WTC11 (cell line): ENCODE results near the gene APOL3. TPM values are rescaled to one million over a fixed set of nuclear protein-coding genes. Genes with fewer than 3 reads are reported as not detected.

ENCODE experiments used
- ARID4B ChIP-seq: sonication (generic); formaldehyde crosslinking; IDR thresholded peaks from 2 replicates; pipeline ENCODE4 v1.8.0; 2023; ENCODE audit warnings: missing genetic modification reagents, mild to moderate bottlenecking, borderline replicate concordance
- ATF2 ChIP-seq: sonication (generic); formaldehyde crosslinking; IDR thresholded peaks from 2 replicates; pipeline ENCODE4 v1.8.1; 2022; ENCODE audit warnings: low read depth, missing genetic modification reagents, borderline replicate concordance
- ATF6 ChIP-seq: sonication (generic); formaldehyde crosslinking; IDR thresholded peaks from 2 replicates; pipeline ENCODE4 v1.8.1; 2023; ENCODE audit warnings: mild to moderate bottlenecking, missing genetic modification reagents
- CDX4 ChIP-seq: fragments of 250-450 bp; sonication (Bioruptor Pico); IDR thresholded peaks from 2 replicates; pipeline ENCODE4 v1.9.0; 2021; ENCODE audit warnings: moderate library complexity, mild to moderate bottlenecking, inconsistent platforms, borderline replicate concordance
- CREB1 ChIP-seq: sonication (generic); formaldehyde crosslinking; IDR thresholded peaks from 2 replicates; pipeline ENCODE4 v1.8.0; 2023; ENCODE audit warnings: mild to moderate bottlenecking, missing genetic modification reagents
- ELF4 ChIP-seq: sonication (generic); formaldehyde crosslinking; IDR thresholded peaks from 2 replicates; pipeline ENCODE4 v1.8.1; 2022; ENCODE audit warnings: low read depth, mild to moderate bottlenecking, moderate library complexity, missing genetic modification reagents
- EMX1 ChIP-seq: fragments of 250-450 bp; sonication (Bioruptor Pico); IDR thresholded peaks from 2 replicates; pipeline ENCODE4 v1.8.0; 2021; ENCODE audit warnings: mild to moderate bottlenecking
- ERG ChIP-seq: fragments of 250-450 bp; sonication (Bioruptor Pico); IDR thresholded peaks from 2 replicates; pipeline ENCODE4 v1.8.0; 2021; ENCODE audit warnings: mild to moderate bottlenecking
- ETV6 ChIP-seq: sonication (generic); formaldehyde crosslinking; IDR thresholded peaks from 2 replicates; pipeline ENCODE4 v1.8.1; 2022; ENCODE audit warnings: mild to moderate bottlenecking, missing genetic modification reagents
- IRF2 ChIP-seq: sonication (generic); formaldehyde crosslinking; IDR thresholded peaks from 2 replicates; pipeline ENCODE4 v1.8.0; 2022; ENCODE audit warnings: low read depth, missing genetic modification reagents, borderline replicate concordance
- MYBL2 ChIP-seq: sonication (generic); formaldehyde crosslinking; IDR thresholded peaks from 2 replicates; pipeline ENCODE4 v1.8.1; 2023; ENCODE audit warnings: mild to moderate bottlenecking, moderate library complexity, missing genetic modification reagents
- NFE2L1 ChIP-seq: sonication (generic); formaldehyde crosslinking; IDR thresholded peaks from 2 replicates; pipeline ENCODE4 v1.8.1; 2023; ENCODE audit warnings: missing genetic modification reagents
- NFYB ChIP-seq: sonication (generic); formaldehyde crosslinking; conservative IDR thresholded peaks from 2 replicates; pipeline ENCODE4 v1.8.0; 2022; ENCODE audit warnings: low read depth, missing genetic modification reagents
- PRRX2 ChIP-seq: fragments of 250-450 bp; sonication (Bioruptor Pico); IDR thresholded peaks from 2 replicates; pipeline ENCODE4 v1.8.0; 2021; ENCODE audit warnings: mild to moderate bottlenecking
- RELA ChIP-seq: sonication (generic); formaldehyde crosslinking; IDR thresholded peaks from 2 replicates; pipeline ENCODE4 v1.8.1; 2022; ENCODE audit warnings: missing genetic modification reagents, mild to moderate bottlenecking, borderline replicate concordance
- RORB ChIP-seq: fragments of 250-450 bp; sonication (Bioruptor Pico); IDR thresholded peaks from 2 replicates; pipeline ENCODE4 v1.9.0; 2021; ENCODE audit warnings: mild to moderate bottlenecking
- SMAD3 ChIP-seq: sonication (generic); formaldehyde crosslinking; IDR thresholded peaks from 2 replicates; pipeline ENCODE4 v1.8.0; 2022; ENCODE audit warnings: missing genetic modification reagents, mild to moderate bottlenecking, borderline replicate concordance
- SMAD4 ChIP-seq: sonication (generic); formaldehyde crosslinking; IDR thresholded peaks from 2 replicates; pipeline ENCODE4 v1.8.0; 2022; ENCODE audit warnings: mild to moderate bottlenecking, missing genetic modification reagents
- SOX15 ChIP-seq: fragments of 250-450 bp; sonication (Bioruptor Pico); IDR thresholded peaks from 2 replicates; pipeline ENCODE4 v1.9.0; 2021; ENCODE audit warnings: mild to moderate bottlenecking
- TEAD1 ChIP-seq: sonication (generic); formaldehyde crosslinking; IDR thresholded peaks from 2 replicates; pipeline ENCODE4 v1.8.0; 2022; ENCODE audit warnings: mild to moderate bottlenecking, missing genetic modification reagents
- ZBTB21 ChIP-seq: sonication (generic); formaldehyde crosslinking; IDR thresholded peaks from 2 replicates; pipeline ENCODE4 v1.8.1; 2023; ENCODE audit warnings: mild to moderate bottlenecking, missing genetic modification reagents, borderline replicate concordance
- ZNF121 ChIP-seq: sonication (generic); formaldehyde crosslinking; IDR thresholded peaks from 2 replicates; pipeline ENCODE4 v1.8.0; 2023; ENCODE audit warnings: missing genetic modification reagents
- ZNF232 ChIP-seq: sonication (generic); formaldehyde crosslinking; IDR thresholded peaks from 2 replicates; pipeline ENCODE4 v1.8.0; 2022; ENCODE audit warnings: mild to moderate bottlenecking, missing genetic modification reagents
- ZNF396 ChIP-seq: fragments of 250-450 bp; sonication (Bioruptor Pico); IDR thresholded peaks from 2 replicates; pipeline ENCODE4 v1.8.0; 2021; ENCODE audit warnings: mild to moderate bottlenecking, moderate library complexity, borderline replicate concordance
- total RNA-seq: library from RNA; stranded (reverse); gene quantifications from 3 replicates; pipeline ENCODE4 v1.2.3, GENCODE V29; 2021
- TF ChIP-seq, protein P1 (sequence below): sonication (generic); formaldehyde crosslinking; IDR thresholded peaks from 2 replicates; pipeline ENCODE4 v1.8.0; 2022; ENCODE audit warnings: mild to moderate bottlenecking, missing genetic modification reagents
- TF ChIP-seq, protein P2 (sequence below): sonication (generic); formaldehyde crosslinking; IDR thresholded peaks from 2 replicates; pipeline ENCODE4 v1.8.1; 2022; ENCODE audit warnings: mild to moderate bottlenecking, missing genetic modification reagents, moderate library complexity, borderline replicate concordance

Gene APOL3
- total RNA-seq, 1 experiment from 2014 or later = 0.26 TPM

- TF ChIP-seq, protein P1, sequence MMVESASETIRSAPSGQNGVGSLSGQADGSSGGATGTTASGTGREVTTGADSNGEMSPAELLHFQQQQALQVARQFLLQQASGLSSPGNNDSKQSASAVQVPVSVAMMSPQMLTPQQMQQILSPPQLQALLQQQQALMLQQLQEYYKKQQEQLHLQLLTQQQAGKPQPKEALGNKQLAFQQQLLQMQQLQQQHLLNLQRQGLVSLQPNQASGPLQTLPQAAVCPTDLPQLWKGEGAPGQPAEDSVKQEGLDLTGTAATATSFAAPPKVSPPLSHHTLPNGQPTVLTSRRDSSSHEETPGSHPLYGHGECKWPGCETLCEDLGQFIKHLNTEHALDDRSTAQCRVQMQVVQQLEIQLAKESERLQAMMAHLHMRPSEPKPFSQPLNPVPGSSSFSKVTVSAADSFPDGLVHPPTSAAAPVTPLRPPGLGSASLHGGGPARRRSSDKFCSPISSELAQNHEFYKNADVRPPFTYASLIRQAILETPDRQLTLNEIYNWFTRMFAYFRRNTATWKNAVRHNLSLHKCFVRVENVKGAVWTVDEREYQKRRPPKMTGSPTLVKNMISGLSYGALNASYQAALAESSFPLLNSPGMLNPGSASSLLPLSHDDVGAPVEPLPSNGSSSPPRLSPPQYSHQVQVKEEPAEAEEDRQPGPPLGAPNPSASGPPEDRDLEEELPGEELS (CRISPR knock-in tag) = no peak; the same call in 1 of the 2 replicates
- TF ChIP-seq ATF2 (CRISPR knock-in tag) (no peak), ZNF232 (no peak), EMX1 (CRISPR knock-in tag) (no peak), MYBL2 (CRISPR knock-in tag) (no peak), ZNF121 (no peak), ATF6 (no peak), CREB1 (CRISPR knock-in tag) (0 out of 2 replicates have a peak, but pooled peaks have one; percentile 52), CDX4 (CRISPR knock-in tag) (no peak), ELF4 (CRISPR knock-in tag) (0 out of 2 replicates have a peak, but pooled peaks have one; percentile 25), PRRX2 (CRISPR knock-in tag) (no peak), ERG (CRISPR knock-in tag) (no peak), RELA (CRISPR knock-in tag) (no peak), IRF2 (no peak), ARID4B (CRISPR knock-in tag) (no peak), SOX15 (CRISPR knock-in tag) (no peak), SMAD3 (0 out of 2 replicates have a peak, but pooled peaks have one; percentile 31), ZNF396 (no peak), TEAD1 (CRISPR knock-in tag) (0 out of 2 replicates have a peak, but pooled peaks have one; percentile 41), ZBTB21 (CRISPR knock-in tag) (peak; percentile 70; the same call in 1 of the 2 replicates), NFE2L1 (peak; percentile 52; the same call in 1 of the 2 replicates), ETV6 (CRISPR knock-in tag) (peak; percentile 79), RORB (CRISPR knock-in tag) (no peak), NFYB (no peak), SMAD4 (CRISPR knock-in tag) (no peak)
- TF ChIP-seq, protein P2, sequence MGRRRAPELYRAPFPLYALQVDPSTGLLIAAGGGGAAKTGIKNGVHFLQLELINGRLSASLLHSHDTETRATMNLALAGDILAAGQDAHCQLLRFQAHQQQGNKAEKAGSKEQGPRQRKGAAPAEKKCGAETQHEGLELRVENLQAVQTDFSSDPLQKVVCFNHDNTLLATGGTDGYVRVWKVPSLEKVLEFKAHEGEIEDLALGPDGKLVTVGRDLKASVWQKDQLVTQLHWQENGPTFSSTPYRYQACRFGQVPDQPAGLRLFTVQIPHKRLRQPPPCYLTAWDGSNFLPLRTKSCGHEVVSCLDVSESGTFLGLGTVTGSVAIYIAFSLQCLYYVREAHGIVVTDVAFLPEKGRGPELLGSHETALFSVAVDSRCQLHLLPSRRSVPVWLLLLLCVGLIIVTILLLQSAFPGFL (CRISPR knock-in tag) = no peak
Measured at GRCh38 chr22:36123673-36124630, 36.6 kb downstream of the APOL3 start (continued).
